SK-N-SH treated with all-trans-retinoic acid at 6 μM for 48 hours (cell line): ENCODE data around the gene SCN4A.

Experiments
- CSDC2 ChIP-seq: fragments of 250-450 bp; sonication (Bioruptor Pico); IDR thresholded peaks from 2 replicates; pipeline ENCODE4 v1.5.0; 2020; ENCODE audit warnings: mild to moderate bottlenecking, moderate library complexity
- PATZ1 ChIP-seq: fragments of 250-450 bp; sonication (Bioruptor Pico); IDR thresholded peaks from 2 replicates; pipeline ENCODE4 v1.8.0; 2020; ENCODE audit warnings: mild to moderate bottlenecking, moderate library complexity, borderline replicate concordance
- TSHZ2 ChIP-seq: fragments of 250-450 bp; sonication (Bioruptor Pico); IDR thresholded peaks from 2 replicates; pipeline ENCODE4 v1.5.0; 2020; ENCODE audit warnings: mild to moderate bottlenecking, moderate library complexity
- ZNF70 ChIP-seq: fragments of 450-650 bp; formaldehyde crosslinking; IDR thresholded peaks from 2 replicates; pipeline ENCODE4 v1.5.0; 2020; ENCODE audit warnings: mild to moderate bottlenecking, moderate library complexity

GRCh38 chr17:63942309-63942985, 30.3 kb downstream of the SCN4A start:
- TF ChIP-seq TSHZ2 (no peak), ZNF70 (CRISPR knock-in tag) (no peak), PATZ1 (CRISPR knock-in tag) (no peak), CSDC2 (CRISPR knock-in tag) (no peak)
